Activated B cell treated with CpG ODN at 0.5 μM for 24 hours (primary cell): ENCODE results near the gene TIPRL. TPM values are rescaled to one million over a fixed set of nuclear protein-coding genes. Genes with fewer than 3 reads are reported as not detected.

ENCODE experiments used
- ATAC-seq: fragments of 200-7000 bp; cut with Tn5 transposase; one replicate; pipeline ENCODE4 v1.10.0; 2021; ENCODE audit warnings: low read depth, mild to moderate bottlenecking, moderate library complexity
- CTCF ChIA-PET: fragments of 350-600 bp; sonication (Branson Sonifier 250); formaldehyde crosslinking; loops from one replicate; lab custom pipeline; 2021; ENCODE audit warnings: antibody characterized with exemption; lab: Charles Lee
- POLR2A ChIA-PET: fragments of 350-600 bp; sonication (Branson Sonifier 250); formaldehyde crosslinking; loops from one replicate; lab custom pipeline; 2021; ENCODE audit warnings: antibody characterized with exemption; lab: Charles Lee
- DNase-seq: peaks from one replicate; pipeline ENCODE4 v3.0.0; 2022
- H3K27ac Mint-ChIP-seq: one replicate; pipeline ENCODE4 v1.8.0; 2020; ENCODE audit warnings: mixed read lengths
- H3K27me3 Mint-ChIP-seq: one replicate; pipeline ENCODE4 v1.8.0; 2021; ENCODE audit warnings: mixed read lengths
- H3K36me3 Mint-ChIP-seq: one replicate; pipeline ENCODE4 v1.8.0; 2021; ENCODE audit warnings: low read depth, mixed read lengths
- H3K4me1 Mint-ChIP-seq: one replicate; pipeline ENCODE4 v1.8.0; 2021; ENCODE audit warnings: mixed read lengths
- H3K4me3 Mint-ChIP-seq: one replicate; pipeline ENCODE4 v1.8.0; 2020; ENCODE audit warnings: mild to moderate bottlenecking, mixed read lengths
- H3K9me3 Mint-ChIP-seq: one replicate; pipeline ENCODE4 v1.8.0; 2020; ENCODE audit warnings: mixed read lengths
- intact Hi-C: fragments of 100-400 bp; cut with micrococcal nuclease; formaldehyde crosslinking; loops from one replicate; pipeline ENCODE4 v1.15.1; 2024
- total RNA-seq: library from RNA; stranded (reverse); gene quantifications from 2 replicates; pipeline ENCODE4 v1.2.3, GENCODE V29; 2022
- TF ChIP-seq, protein P1 (sequence below): fragments of 200-600 bp; IDR thresholded peaks from one replicate; pipeline ENCODE4 v1.8.0; 2022; ENCODE audit warnings: antibody characterized with exemption, mild to moderate bottlenecking

The TIPRL gene
- total RNA-seq, 1 donor from 2014 or later = 29.8 TPM

DNA sequence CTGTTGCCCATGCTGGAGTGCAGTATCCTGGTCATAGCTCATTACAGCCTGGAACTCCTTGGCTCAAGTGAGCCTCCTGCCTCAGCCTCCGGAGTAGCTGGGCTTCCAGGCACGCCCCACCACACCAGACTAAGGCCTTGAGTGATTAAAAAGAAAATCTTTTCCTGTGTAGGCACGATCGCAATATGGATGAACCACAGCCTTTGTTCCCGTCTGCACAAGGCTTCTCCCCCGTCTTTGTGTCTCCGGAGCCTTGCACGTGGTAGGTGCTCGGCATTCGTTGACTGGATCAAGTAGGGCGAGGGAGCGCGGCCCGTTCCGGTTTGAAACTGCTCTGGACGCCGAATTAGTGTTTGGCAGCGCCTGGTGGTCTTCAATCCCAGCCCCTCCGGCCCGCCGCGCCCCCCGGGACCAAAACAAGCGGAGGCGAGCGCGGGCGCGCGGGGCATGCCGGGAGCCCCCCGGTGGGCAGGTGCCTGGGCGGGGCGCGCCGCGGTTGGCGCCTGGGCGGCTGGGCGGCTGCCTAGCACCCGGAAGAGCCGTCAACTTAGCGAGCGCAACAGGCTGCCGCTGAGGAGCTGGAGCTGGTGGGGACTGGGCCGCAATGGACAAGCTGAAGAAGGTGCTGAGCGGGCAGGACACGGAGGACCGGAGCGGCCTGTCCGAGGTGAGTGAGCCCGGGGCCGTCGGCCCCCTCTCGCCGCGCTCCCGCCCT is 46.9 kb downstream of the TIPRL start, which contains the start of gene SFT2D2:
Gene SFT2D2 (plus strand): TSS at position 529 of the 715 bp plus-strand sequence. CDS start 76 bp downstream, at position 605.
- Mint-ChIP-seq H3K4me1 (peaks cover 47% of the 10 kb centered on the region), H3K36me3 (peaks cover 29% of the 10 kb centered on the region)

GRCh38 chr1:168227620-168228019 is 48.9 kb downstream of the TIPRL start:
- H3K4me1 Mint-ChIP-seq = peaks cover 62% of the 10 kb centered on the region
- peak overlapping the region; percentile 96 for H3K4me3 Mint-ChIP-seq
- no peaks in the 10 kb centered on the region for H3K27me3 Mint-ChIP-seq
- intact Hi-C loops = loop anchor here (2.0 to 10.0 kb wide), 8 partner anchors 87 to 1665 kb away; partner anchors contain the start of genes DCAF6, MPC2, NME7 and POU2F1
- no peak for DNase-seq
- H3K27ac Mint-ChIP-seq = peak overlapping the region; percentile 93
- H3K36me3 Mint-ChIP-seq = peaks cover 49% of the 10 kb centered on the region
- CTCF ChIA-PET = interaction anchor here (4.0 kb wide), 1 partner anchor 8 kb away, joined by 16 read pairs; no protein-coding TSS in a partner anchor
- H3K9me3 Mint-ChIP-seq = no peaks in the 10 kb centered on the region
- POLR2A ChIA-PET = interaction anchor here (3.0 kb wide), 1 partner anchor 49 kb away, joined by 34 read pairs; the partner anchor contains the start of gene TIPRL
- TF ChIP-seq, protein P1, sequence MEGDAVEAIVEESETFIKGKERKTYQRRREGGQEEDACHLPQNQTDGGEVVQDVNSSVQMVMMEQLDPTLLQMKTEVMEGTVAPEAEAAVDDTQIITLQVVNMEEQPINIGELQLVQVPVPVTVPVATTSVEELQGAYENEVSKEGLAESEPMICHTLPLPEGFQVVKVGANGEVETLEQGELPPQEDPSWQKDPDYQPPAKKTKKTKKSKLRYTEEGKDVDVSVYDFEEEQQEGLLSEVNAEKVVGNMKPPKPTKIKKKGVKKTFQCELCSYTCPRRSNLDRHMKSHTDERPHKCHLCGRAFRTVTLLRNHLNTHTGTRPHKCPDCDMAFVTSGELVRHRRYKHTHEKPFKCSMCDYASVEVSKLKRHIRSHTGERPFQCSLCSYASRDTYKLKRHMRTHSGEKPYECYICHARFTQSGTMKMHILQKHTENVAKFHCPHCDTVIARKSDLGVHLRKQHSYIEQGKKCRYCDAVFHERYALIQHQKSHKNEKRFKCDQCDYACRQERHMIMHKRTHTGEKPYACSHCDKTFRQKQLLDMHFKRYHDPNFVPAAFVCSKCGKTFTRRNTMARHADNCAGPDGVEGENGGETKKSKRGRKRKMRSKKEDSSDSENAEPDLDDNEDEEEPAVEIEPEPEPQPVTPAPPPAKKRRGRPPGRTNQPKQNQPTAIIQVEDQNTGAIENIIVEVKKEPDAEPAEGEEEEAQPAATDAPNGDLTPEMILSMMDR = no peak
- no peak for ATAC-seq

More for the DNA sequence above, 46.9 kb downstream of the TIPRL start, which contains the start of gene SFT2D2:
- ChIA-PET POLR2A (interaction anchor here (0.5 to 3.0 kb wide), 9 partner anchors 9 to 1387 kb away, joined by 3 to 34 read pairs (median 6); partner anchors contain the start of genes DCAF6, MPC2, POGK and TIPRL), CTCF (interaction anchor here (4.0 kb wide), 1 partner anchor 10 kb away, joined by 16 read pairs; no protein-coding TSS in a partner anchor)
- DNase-seq (peak; percentile 85), ATAC-seq (peak; percentile 92)
- Mint-ChIP-seq H3K27ac (peak within 1 kb of the TSS; percentile 93), H3K27me3 (no peaks in the 10 kb centered on the region), H3K4me3 (peak within 1 kb of the TSS; percentile 96), H3K9me3 (no peaks in the 10 kb centered on the region)
- TF ChIP-seq, protein P1 = no peak
- intact Hi-C loops = loop anchor here (1.0 to 10.0 kb wide), 9 partner anchors 46 to 1667 kb away; partner anchors contain the start of genes DCAF6, MPC2, NME7 and POU2F1

DNA sequence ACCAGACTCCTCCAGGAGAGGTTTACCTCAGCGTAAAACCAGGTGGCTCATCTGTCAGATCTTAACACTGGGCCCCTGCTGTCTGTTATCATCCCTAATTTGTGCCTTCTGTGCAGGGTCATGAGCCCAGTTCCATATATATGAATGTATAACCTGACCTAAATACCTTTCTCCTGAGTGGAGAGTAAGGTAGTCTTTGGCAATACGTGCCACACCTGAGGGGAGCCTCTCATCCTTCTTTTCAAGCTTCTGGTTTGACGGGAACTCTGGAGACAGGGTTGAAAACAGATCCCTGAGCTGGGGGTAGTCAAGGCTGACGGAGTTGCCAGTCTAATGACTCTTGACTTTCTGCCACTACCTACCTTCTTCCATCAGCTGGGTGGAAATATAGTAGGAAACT is 51.1 kb downstream of the TIPRL start:
- DNase-seq (no peak), ATAC-seq (no peak)
- no peak overlapping the region for H3K4me3 Mint-ChIP-seq
- H3K27ac Mint-ChIP-seq = no peak overlapping the region
- H3K4me1 Mint-ChIP-seq = peaks cover 72% of the 10 kb centered on the region
- CTCF ChIA-PET = no interaction called here
- no peaks in the 10 kb centered on the region for H3K27me3 Mint-ChIP-seq
- POLR2A ChIA-PET = no interaction called here
- TF ChIP-seq, protein P1 = no peak
- intact Hi-C loops = loop anchor here (5.0 to 10.0 kb wide), 4 partner anchors 112 to 1662 kb away; partner anchors contain the start of genes SCYL3 and SLC19A2
- peaks cover 69% of the 10 kb centered on the region for H3K36me3 Mint-ChIP-seq
- no peaks in the 10 kb centered on the region for H3K9me3 Mint-ChIP-seq

- CTCF ChIA-PET = no interaction called here
- peaks cover 77% of the 10 kb centered on the region for H3K36me3 Mint-ChIP-seq
- POLR2A ChIA-PET = interaction anchor here (0.5 kb wide), 1 partner anchor 13 kb away, joined by 3 read pairs; no protein-coding TSS in a partner anchor
- H3K9me3 Mint-ChIP-seq = no peaks in the 10 kb centered on the region
- no peaks in the 10 kb centered on the region for H3K27me3 Mint-ChIP-seq
- peaks cover 71% of the 10 kb centered on the region for H3K4me1 Mint-ChIP-seq
- no peak for ATAC-seq
- no peak overlapping the region for H3K27ac Mint-ChIP-seq
- no peak for DNase-seq
- intact Hi-C loops = no loop called here
- TF ChIP-seq, protein P1 = no peak
- H3K4me3 Mint-ChIP-seq = no peak overlapping the region
Observed at GRCh38 chr1:168230709-168231108, 51.9 kb downstream of the TIPRL start.
